GM10248 (cell line): ENCODE results near the gene ELP4.
"Not testable (repeated sequence)": the region's sequence is repeated elsewhere in the genome, so short reads cannot be mapped to it uniquely, and the experiment has no call there.

ENCODE experiments used
- CTCF ChIA-PET: fragments of 300-600 bp; sonication (Branson Sonifier 250); formaldehyde crosslinking; extraction: SDS; loops from one replicate; lab custom pipeline; 2021; ENCODE audit warnings: antibody characterized with exemption; lab: Yijun Ruan, JAX
- POLR2A ChIA-PET: fragments of 350-650 bp; sonication (Branson Sonifier 250); formaldehyde crosslinking; extraction: SDS; loops from one replicate; lab custom pipeline; 2020; ENCODE audit warnings: antibody characterized with exemption; lab: Yijun Ruan, JAX
- DNase-seq: peaks from one replicate; pipeline ENCODE4 v3.0.0; 2012; ENCODE audit errors: extremely low spot score
- CTCF ChIP-seq: IDR thresholded peaks from 2 replicates; pipeline ENCODE4 v1.5.1; 2012; ENCODE audit warnings: mild to moderate bottlenecking, low read depth; ENCODE audit errors: extremely low read depth, missing control alignments, control extremely low read depth

The ELP4 gene

DNA sequence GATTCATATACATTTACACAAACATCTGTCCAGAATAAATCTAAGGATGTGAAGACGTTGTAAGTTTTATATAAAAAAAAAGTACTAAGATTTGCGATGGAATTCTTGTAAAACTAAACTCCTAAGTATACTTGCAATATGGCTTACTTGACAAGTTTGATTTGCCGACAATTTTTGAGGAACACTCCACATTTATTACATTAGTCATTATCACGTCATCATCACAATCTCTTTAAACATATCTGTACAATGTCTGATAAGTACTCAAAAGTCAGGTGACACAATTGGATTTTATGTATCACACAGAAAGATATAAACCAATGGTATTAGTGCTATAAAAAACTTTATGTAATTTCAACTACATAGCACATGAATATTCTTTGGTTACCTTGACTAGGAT, 30.5 kb upstream of the ELP4 start:
- no peak for TF ChIP-seq CTCF
- CTCF ChIA-PET: no interaction called here
- POLR2A ChIA-PET: no interaction called here
- DNase-seq: no peak

DNA sequence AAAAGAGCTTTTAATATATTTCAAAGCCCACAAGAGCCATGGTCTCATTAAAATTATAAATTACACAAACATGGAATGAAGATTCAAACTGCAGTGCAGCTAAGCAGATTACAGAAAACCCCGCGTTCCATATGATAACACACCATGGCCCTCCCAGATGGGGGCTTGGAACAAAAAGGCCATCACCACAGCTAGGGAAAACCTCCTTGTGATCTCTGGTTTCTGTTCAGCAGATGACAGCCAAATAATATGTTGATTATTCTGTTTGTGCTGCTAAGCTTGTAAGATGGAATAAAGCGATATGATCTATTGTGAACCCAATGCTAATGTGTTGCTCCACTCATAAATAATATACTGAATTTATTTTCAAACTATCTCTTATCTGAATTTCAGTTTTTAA, 28.6 kb upstream of the ELP4 start:
- no peak for TF ChIP-seq CTCF
- ChIA-PET POLR2A (no interaction called here), CTCF (no interaction called here)
- DNase-seq: no peak

- no peak for DNase-seq
- ChIA-PET CTCF (no interaction called here), POLR2A (no interaction called here)
- no peak for TF ChIP-seq CTCF
Observed at GRCh38 chr11:31484497-31484896, 25.1 kb upstream of the ELP4 start.

DNA sequence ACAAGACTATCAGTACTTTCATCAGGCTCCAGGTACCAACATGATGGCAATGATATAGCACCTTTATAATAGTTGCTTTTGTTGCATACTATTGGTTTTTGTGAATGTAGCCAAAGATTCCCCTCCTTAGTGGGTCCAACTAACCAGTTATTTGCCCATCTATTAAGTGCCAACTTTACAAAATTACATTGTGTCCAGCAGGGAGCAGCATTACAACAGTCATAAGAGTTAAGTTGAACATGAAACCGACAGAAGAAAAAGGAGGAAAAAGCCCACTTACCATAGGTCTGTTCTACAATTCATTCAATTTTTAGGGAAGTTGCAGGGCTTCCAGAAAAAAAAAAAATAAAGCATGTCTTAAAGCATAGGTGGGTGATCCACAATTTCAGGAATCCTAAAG, 21.7 kb upstream of the ELP4 start:
- DNase-seq: no peak
- CTCF ChIA-PET: interaction anchor here (1.0 to 1.2 kb wide), 3 partner anchors 10 to 14 kb away, joined by 3 to 6 read pairs (median 3); no protein-coding TSS in a partner anchor
- TF ChIP-seq CTCF: no peak

GRCh38 chr11:31492320-31492913, 17.1 kb upstream of the ELP4 start:
- CTCF ChIA-PET: interaction anchor here (1.2 to 1.5 kb wide), 6 partner anchors 15 to 466 kb away, joined by 3 to 6 read pairs (median 4); no protein-coding TSS in a partner anchor

More for the DNA sequence above, 21.7 kb upstream of the ELP4 start:
- POLR2A ChIA-PET: no interaction called here

GRCh38 chr11:31493235-31493634, 16.3 kb upstream of the ELP4 start:
- DNase-seq: no peak
- ChIA-PET CTCF (interaction anchor here (1.2 to 1.6 kb wide), 3 partner anchors 16 to 465 kb away, joined by 3 to 6 read pairs (median 5); no protein-coding TSS in a partner anchor), POLR2A (no interaction called here)
- no peak for TF ChIP-seq CTCF

More at GRCh38 chr11:31492320-31492913, 17.1 kb upstream of the ELP4 start:
- no peak for TF ChIP-seq CTCF
- POLR2A ChIA-PET: no interaction called here
- DNase-seq: no peak

GRCh38 chr11:31493762-31494161, 15.8 kb upstream of the ELP4 start:
- DNase-seq, POLR2A ChIA-PET: not testable (repeated sequence)
- CTCF ChIA-PET: interaction anchor here (1.6 kb wide), 1 partner anchor 465 kb away, joined by 6 read pairs; no protein-coding TSS in a partner anchor
